NCI-H345 treated with DMSO at 0.1 percent for 48 hours (cell line): Measurements from ENCODE around the gene DTWD2.

Source experiments
- DNase-seq: peaks from one replicate; lab custom pipeline; 2025; ENCODE audit not compliant: unreplicated experiment; lab: John Stamatoyannopoulos, UW

DTWD2 gene, protein sequence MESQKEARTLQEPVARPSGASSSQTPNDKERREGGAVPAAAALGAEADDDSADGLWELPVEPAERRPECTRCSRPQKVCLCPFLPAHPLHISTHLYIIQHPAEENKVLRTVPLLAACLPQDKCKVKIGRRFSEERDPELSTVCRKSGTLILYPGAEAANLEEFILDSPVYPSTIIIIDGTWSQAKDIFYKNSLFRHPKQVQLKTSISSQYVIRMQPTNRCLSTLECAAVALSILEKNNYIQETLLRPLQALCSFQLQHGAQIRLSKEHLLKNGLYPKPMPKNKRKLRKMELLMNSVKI

DNA sequence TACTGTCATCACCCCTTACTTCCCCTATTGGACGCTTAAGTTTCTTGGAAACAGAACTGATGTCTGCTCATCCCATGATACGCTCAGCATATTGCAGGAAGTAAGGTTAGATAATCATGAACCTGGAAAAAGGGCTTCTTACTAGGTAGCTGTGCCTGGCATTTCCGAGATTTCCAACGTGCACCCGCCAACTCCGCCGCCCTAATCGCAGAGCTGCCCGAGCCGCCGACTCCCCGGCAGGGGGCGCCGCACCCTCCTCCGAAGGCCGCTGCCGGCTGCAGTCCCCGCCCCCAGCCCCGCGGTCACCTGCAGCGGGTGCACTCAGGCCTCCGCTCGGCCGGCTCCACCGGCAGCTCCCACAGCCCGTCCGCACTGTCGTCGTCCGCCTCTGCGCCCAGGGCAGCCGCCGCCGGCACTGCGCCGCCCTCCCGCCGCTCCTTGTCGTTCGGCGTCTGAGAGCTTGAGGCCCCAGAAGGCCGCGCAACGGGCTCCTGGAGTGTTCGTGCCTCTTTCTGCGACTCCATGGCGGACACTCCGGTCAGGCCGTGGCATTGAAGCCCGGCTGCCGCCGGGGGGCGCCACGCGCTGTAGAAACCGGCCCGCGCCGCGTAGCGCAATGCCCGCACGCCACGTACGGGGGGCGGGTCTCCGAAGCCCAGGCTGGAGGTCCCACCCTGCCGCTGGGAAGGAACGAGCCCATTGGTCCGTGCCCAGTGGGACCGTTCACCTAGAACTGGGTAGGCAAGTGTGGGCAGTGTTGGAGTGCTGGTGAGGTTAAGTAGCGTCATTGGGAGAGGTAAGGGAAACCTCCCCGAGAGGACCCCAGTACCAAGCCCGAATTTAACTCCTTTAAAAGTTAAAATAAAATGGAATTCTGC is at the start of gene DTWD2:
Gene DTWD2 (minus strand): TSS at position 560 of the 878 bp plus-strand sequence. CDS start 36 bp downstream, at position 524.
- peak; percentile 84 for DNase-seq

DNA sequence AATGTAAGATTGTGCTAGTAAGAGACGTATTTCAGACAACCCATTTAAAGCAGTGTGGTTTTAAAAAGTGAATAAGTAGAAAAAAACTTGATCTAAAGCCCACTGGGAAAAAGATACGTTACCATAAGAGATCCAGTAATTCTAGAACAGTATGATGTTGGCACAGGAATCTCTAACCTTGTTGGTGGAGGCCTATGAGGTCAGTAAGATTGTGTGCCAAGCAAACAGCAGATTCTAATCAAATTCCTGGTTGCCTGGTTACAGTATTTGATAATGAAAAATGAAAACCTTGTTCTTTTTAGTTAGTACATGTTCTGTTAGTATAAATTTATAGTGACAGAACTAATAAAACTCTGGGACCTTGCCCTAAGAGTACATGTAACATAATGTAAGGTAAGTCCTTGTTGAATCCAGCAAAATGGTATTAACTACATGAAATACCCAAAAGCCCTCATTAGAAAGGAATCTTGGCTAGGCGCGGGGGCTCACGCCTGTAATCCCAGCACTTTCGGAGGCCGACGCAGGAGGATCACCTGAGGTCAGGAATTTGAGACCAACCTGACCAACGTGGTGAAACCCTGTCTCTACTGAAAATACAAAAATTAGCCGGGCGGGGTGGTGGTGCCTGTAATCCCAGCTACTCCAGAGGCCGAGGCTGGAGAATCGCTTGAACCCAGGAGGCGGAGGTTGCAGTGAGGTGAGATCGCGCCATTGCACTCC is 49.3 kb upstream of the DTWD2 start:
- DNase-seq: no peak

DNA sequence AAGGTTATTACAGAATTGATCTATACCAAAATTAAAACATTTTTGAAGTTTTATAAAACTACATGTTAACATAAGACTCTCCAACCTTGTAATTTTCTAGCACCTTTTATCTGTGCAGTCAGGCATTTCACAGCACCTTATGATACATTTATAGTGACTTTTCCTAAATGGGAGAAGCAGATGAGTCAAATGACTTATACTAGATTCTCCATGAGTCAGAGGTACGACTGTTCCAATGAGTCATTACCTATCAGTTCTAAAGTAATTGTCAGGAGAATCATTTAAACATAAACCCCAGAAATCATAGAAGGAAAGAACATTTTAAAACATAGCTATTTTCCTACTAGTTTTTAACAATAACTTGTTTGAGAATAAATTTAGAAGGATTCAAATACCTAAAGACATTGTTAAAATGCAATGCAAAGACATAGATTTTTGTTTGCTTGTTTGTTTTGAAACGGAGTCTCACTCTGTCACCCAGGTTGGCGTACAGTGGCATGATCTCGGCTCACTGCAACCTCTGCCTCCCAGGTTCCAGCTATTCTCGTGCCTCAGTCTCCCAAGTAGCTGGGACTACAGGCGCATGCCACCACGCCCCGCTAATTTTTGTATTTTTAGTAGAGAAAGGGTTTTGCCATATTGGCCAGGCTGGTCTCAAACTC is 47.9 kb upstream of the DTWD2 start:
- no peak for DNase-seq

DNA sequence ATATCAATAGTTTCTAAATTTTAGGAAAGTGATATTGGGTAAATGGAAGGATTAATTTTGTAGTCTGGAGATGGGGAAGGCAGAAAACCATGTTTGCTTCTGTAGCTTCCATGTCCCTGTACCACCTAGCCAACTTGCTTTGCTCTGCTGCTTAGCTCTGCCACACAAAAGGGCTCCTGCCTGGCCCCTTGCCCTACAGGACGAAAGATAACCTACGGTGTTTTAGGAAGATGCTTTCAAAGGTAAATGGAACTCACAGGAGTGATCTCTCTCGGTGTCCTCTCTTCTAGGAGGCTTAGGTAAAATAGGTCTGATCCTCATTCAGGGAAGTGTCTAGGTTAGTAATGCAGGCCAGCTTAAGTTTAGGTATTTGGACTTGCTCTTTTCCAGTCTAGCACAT is 44.8 kb upstream of the DTWD2 start:
- no peak for DNase-seq

DNA sequence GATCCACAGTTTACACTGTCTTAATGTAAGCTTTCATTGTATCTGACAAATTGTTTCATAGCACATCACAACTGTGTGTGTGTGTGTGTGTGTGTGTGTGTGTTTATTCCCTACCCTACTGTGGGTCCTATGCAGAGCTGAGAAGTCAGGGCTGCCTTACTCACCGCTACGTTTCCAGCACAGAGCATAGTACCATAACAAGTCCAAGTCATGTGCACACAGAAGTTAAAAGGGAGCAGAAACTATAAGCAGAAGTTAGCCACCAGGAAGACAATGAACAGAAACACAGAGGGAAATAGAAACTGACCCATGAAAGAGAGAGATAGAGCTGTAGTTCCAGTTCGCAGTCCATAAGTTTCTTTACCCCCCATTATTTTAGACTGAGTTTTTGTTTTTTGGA is 44.3 kb upstream of the DTWD2 start:
- DNase-seq: no peak

DNA sequence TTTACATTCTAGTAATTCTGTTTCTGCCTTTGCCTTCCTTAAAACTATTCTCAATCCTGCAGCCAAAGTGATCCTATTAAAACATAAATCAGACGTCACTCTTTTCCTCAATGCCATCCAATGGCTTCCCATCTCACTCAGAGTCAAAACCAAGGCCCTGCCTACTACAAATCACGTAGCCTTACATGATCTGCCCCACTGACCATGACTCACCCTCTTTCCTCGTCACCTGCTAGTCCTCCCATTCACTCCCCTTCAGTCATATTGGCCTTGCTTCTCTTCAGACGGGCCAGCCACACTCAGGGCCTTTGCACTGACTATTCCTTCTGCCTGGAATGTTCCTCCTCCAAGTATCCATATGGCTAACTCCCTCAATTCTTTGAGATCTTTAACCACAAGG is 43.6 kb upstream of the DTWD2 start:
- no peak for DNase-seq

DNA sequence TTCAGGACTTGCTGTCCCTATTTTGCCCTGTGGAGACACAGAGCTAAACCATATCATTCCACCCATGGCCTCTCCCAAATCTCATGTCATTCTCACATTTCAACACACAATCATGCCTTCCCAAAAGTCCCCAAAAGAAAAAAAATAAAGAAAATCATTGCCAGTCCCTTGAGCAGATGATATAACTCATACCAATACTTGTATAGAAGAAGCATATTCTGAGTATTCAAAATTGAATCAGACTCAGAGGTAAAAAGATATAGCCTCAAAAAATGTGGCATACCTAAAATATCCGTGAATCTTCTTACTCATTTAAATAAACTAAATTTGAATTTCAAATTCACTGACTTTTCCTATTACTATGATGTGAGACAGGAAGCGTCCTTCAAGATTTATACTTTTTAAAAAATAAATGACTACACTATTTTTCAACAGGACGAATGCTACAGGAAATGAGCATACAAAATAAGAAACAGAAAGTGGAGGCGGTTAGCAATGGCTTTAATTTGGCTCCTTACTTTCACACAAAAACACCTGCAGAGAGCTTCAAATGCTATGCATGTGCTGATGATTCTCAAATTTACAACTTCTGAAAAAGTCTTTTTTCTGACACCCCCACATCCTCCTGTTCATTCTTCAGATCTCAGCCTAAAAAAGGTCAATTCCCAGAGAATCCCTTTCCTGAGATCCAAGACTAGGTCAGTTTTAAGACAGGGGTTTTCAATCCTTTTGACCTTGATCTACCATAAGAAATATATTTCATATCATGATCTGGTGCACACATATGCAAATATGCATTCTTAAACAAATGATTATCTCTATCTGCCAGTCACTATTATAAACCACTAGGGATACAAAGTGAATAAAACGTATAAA is 42.9 kb upstream of the DTWD2 start:
- no peak for DNase-seq

DNA sequence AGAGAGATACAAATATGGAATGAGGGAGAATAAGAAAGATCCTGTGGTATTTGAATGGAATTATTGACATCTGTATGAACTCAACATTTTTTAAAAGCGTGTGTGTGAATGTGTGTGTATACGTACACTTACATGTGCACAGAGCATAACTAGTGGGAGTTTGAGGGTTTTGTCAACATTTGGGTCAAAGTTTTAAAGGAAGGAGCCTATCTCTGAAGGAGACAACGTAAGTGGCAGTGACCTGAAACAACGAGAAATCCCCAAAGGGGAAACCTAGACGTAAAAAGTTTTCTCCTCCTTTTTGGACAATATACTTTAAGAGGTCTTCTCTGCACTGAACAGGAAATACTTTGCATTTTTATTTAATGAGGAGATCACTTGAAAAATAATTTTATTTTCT is 40.2 kb upstream of the DTWD2 start:
- no peak for DNase-seq

DNA sequence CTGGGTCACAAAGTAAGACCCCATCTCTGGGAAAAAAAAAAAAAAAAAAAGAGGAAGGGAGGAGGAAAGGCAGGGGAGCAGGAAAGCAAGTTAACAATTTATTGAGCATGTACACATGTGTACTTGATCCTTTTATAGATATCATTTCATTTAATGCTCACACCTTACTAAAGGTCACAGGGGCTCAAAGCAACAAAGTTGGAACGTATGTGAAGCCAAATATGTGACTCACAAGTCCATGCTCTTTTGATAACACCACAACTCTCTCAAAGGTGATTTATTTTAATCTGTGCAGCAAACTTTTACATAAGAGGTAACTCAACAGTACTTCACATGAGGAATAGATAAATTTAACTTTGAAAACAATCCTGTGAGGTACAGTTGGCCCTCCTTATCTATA is 34.4 kb upstream of the DTWD2 start:
- no peak for DNase-seq

DNA sequence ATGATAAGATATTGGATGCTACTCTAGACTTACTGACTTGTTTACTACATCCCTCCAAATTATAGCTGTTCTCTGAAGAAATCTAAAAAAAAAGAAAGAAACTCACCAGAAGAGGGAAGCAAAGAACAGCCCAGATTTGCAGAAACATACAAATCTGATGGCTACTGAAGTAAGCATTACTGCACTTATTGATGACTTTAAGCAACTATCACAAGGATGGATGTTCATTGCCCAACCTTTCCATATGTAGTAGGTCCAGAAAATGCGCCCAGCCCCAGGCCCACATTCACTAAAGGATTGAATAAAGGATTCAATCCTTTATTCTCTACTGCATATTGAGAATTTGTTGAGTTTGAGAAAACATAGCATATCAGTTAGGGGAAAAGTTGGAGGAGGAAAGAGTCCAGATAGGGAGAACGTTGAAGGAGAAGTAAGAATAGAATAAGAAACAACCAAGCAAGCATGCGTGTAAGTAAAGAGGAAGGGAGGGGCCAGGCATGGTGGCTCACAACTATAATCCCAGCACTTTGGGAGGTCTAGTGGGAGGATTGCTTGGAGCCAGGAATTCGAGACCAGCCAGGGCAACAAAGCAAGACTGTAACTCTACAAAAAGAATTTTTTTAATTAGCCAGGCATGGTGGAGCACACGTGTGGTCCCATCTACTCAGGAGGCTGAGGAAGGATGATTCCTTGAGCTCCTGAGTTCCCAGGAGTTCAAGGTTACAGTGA is 33.8 kb upstream of the DTWD2 start:
- no peak for DNase-seq

DNA sequence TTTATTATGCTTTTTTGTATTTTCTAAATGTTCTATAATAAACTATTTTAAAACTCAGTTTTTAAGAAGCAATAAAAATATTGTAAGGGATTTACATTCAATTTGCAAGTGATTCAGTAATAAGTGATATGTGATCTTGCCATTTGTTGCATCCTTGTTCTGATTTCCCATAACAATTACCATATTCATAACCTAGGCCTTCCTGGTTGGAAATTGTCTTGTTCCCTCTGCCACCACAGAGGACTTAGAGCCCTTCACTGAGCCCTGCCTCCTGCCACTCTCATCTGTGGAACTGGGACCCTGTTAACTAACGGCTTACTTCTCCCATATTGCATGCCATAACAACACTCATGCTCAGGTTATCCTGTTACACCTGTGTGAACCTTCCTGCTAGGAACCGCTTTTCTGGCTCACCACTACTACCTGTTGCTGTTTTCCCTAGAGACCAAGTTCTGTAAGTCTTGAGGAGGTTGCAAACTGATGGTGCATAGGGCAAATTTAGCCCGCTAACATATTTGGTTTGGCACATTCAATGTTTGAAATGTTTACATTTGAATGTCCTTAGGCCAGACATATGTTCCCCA is 32.9 kb upstream of the DTWD2 start:
- DNase-seq: no peak

DNA sequence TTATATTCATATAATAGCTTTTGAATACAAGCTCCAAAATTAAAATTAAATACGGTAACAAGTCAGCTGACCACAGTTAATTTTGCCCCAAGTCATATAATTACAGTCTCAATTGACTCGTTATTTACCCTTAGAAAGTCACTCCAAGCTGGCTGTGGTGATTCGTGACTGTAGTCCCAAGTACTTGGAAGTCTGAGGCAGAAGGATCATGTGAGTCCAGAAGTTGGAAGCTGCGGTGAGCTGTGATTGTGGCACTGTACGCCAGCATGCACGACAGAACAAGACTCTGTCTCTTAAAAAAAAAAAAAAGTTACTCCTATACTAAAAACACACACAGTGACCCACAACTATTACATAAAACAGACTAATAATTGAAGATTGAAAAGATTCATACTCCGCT is 31.6 kb upstream of the DTWD2 start:
- no peak for DNase-seq

DNA sequence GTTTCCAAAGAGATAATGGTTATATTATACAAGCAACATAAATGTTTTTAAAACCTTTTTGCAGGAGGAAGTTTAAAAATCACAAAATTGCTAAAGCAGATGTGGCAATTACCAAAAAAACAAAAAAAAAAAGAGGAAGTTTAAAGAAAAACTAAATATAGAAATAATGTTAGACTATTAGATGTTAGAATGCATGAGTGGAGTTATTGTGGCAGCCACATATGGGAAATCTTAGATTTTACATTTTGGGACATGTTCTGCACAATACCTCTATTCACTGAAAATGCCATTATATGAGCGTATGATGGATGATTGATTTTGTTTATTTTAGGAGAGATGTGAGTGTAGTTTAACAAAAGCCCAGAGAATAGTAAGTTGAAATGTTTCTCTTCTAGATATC is 31.2 kb upstream of the DTWD2 start:
- no peak for DNase-seq

DNA sequence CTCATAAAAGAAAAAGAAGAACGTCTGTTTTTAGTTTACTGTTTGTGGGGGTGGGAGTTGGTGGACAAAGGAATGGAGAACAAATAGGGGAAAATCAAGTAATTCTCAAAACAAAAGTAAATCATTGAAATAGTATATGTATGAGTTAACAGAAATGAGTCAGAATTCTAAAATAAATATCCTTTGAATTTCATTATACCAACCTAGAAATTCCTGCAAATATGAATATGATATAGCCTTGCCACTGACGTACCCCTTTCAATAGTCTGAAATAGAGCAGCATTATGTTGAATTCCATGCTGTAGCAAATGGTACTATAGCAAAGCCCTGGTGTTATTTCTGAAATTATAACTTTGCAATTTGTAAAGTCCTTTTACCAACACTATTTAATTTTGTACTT is 29.6 kb upstream of the DTWD2 start:
- no peak for DNase-seq

DNA sequence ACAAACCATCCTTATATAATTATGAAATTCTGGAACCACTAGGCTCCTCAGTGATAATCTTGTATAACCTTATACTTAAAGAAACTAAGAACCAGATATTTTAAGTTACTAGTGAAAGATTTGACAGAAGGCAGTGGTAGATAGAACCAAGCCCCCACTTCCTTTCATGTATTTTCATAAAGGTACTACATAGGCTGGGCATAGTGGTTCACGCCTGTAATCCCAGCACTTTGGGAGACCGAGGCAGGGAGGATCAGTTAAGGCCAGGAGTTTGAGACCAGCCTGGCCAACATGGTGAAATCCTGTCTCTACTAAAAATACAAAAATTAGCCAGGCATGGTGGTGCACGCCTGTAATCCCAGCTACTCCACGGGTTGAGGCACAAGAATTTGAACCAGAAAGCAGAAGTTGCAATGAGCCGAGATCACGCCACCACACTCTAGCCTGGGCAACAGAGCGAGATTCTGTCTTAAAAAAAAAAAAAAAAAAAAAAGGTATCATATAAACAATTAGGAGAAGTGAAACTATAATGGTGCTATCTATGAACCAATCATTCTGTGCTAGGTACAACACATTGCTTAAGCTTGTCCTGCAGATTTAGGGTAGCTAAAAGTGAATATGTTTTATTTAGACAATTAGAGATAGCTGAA is 27.9 kb upstream of the DTWD2 start:
- DNase-seq: no peak

DNA sequence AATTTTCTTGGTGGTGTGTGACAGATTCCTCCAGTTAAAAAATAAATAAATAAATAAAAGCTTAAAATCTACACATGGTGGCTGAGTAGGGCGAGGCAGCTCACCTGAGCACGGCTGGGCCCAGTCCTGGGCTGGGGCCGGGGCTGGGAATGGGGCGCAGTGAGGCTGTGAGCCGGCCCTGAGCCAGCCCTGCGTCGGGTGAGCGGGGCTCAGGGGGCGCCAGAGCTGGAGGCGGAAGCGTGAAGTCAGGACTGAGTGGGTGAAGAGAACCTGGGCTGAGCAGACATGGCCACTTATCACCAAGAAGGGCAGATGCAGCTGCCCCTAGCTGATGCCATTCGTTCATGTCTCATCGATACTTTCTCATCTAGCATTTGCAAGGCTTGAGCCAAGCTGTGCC is 22.8 kb upstream of the DTWD2 start:
- DNase-seq: no peak

DNA sequence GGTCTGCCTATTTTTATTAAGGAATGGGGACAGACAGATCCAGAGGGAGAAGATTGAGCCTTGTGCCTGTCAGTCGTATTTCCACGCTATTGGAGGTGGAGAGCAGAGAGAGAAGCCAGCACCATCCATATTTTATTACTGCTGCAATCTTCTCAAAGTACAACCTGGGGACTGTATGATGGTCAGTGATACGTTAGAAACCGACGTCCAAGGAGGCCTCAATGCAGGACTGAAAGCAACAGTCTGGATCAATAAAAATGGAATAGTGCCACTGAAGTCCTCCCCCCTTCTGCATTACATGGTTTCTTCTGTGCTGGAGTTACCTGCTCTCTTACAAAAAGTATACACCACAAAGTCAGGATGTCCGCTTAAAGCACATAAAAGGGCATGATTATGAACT is 21.9 kb upstream of the DTWD2 start:
- no peak for DNase-seq

DNA sequence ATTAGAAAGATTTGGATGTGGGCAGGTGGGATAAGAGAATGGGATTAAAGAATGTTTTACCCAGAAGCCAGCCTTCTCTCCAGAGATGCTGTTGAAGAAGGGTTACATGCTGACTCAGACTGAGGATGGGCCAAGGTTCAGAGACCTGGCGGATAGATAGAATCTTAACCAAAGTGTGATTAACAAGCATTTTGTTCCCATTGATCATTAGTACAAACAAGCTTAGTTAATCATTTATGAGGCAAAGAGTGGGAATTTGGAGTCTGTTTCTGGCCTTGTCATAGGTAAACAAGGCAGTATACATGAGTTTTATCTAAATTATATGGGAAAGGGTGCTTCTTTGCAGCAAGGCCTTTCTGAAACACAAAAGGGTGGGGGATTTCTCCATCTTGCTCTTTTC is 20.8 kb upstream of the DTWD2 start:
- no peak for DNase-seq

DNA sequence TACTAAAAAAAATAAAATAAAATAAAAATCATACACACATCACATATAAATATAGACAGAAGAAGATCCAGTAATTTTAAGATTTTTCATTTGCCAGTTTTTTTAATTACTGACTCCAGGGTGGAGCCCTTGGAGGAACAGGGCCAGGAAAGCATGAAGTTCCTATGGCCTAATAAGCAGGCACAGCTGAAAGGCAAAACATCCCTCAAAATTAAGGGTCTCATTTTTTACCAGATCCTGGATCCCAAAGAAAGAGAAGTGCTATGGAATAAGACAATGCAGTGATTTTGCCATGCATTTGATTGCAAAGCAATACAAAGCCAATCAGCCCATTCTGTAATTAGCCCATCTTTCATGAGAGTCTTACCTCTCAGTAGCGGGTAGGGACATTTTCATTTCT is 11.3 kb upstream of the DTWD2 start:
- DNase-seq: no peak
